ENCODE results near the gene IL4I1. TPM values are rescaled to one million over a fixed set of nuclear protein-coding genes. Genes with fewer than 3 reads are reported as not detected.

IL4I1 gene
- total and polyA plus RNA-seq, 2 of the 8 experiments (the other 6 are each of a cell fraction or from before 2014, with no cell fraction given) = 0.41 to 0.76 TPM

- H4K8ac ChIP-seq (ENCODE audit: extremely low read depth, insufficient read depth, low read length) = no peak overlapping the region
- no peak overlapping the region for H3K9ac ChIP-seq (replicated peaks in 1 of 4; ENCODE audit: extremely low read depth in 1 of 4, low read depth in 3 of 4, low read length in 3 of 4)
- H3K14ac ChIP-seq (ENCODE audit: insufficient read length) = no peak overlapping the region
- H3K18ac ChIP-seq (ENCODE audit: extremely low read depth, low read length) = no peak overlapping the region
- TF ChIP-seq RFX5 (IDR thresholded peaks at IDR 0.05; ENCODE audit: borderline replicate concordance, low read depth, low read length) = no peak
- no peak for TF ChIP-seq CTCF (IDR thresholded peaks at IDR 0.05; ENCODE audit: control extremely low read depth in 1 of 3, insufficient read depth in 1 of 3, low read depth in 1 of 3, low read length in 3 of 3)
- no peak for TF ChIP-seq TEAD4 (IDR thresholded peaks at IDR 0.05; ENCODE audit: low read depth, low read length)
- TF ChIP-seq E2F6 (IDR thresholded peaks at IDR 0.05) = no peak
- TF ChIP-seq BRCA1 (IDR thresholded peaks at IDR 0.05; ENCODE audit: low read depth, low read length) = no peak
- no peak for TF ChIP-seq SP2 (IDR thresholded peaks at IDR 0.05; ENCODE audit: low read length)
- TF ChIP-seq JUN (IDR thresholded peaks at IDR 0.05; ENCODE audit: low read depth, low read length) = no peak
- no peak for TF ChIP-seq YY1 (IDR thresholded peaks at IDR 0.05; ENCODE audit: low read depth, low read length)
- no peak for TF ChIP-seq FOSL1 (IDR thresholded peaks at IDR 0.05; ENCODE audit: insufficient read depth, low read depth, low read length)
- no peak for TF ChIP-seq GABPA (IDR thresholded peaks at IDR 0.05; ENCODE audit: borderline replicate concordance, insufficient read depth, low read length)
- no peak for TF ChIP-seq ASH2L (IDR thresholded peaks at IDR 0.05; ENCODE audit: low read length)
- no peak overlapping the region for H4K5ac ChIP-seq (ENCODE audit: insufficient read length, low read depth, low read length)
- H3K56ac ChIP-seq (replicated peaks; ENCODE audit: insufficient read length, low read depth, low read length) = no peak overlapping the region
- DNase-seq (ENCODE audit: low read depth in 1 of 2, low spot score in 2 of 2) = no peak
- no peak overlapping the region for H2BK120ac ChIP-seq (replicated peaks; ENCODE audit: low read depth, low read length)
- H3K4me3 ChIP-seq (ENCODE audit: extremely low read depth in 1 of 4, insufficient read depth in 2 of 4, low read depth in 3 of 4, low read length in 4 of 4) = no peak overlapping the region
- H3K4ac ChIP-seq (replicated peaks; ENCODE audit: insufficient read length, low read depth, low read length) = no peak overlapping the region
- H2BK15ac ChIP-seq (ENCODE audit: low read length) = no peak overlapping the region
- no peak overlapping the region for H3K4me2 ChIP-seq (ENCODE audit: insufficient read depth in 1 of 2, low read depth in 2 of 2, low read length in 2 of 2)
- H3K4me1 ChIP-seq (replicated peaks in 1 of 4; ENCODE audit: control insufficient read depth in 3 of 4, insufficient read depth in 4 of 4, low read length in 3 of 4) = no peaks in the 10 kb centered on the region; a peak in 1 of 7 replicates
- H3K9me3 ChIP-seq (ENCODE audit: insufficient read depth in 2 of 2, low read depth in 1 of 2, low read length in 1 of 2) = no peaks in the 10 kb centered on the region
- H2BK20ac ChIP-seq (ENCODE audit: low read length) = no peak overlapping the region
- no peaks in the 10 kb centered on the region for H3K36me3 ChIP-seq (ENCODE audit: control insufficient read depth in 2 of 4, insufficient read depth in 4 of 4, low read length in 3 of 4)
- POLR2A ChIA-PET (ENCODE audit: partially characterized antibody) = interaction anchor here (4.2 kb wide), 1 partner anchor 12 kb away, joined by 21 read pairs; the partner anchor contains the start of genes ATF5 and NUP62
- no peaks in the 10 kb centered on the region for H3K79me1 ChIP-seq (ENCODE audit: low read depth, low read length)
- FAIRE-seq = no peak
- H4K91ac ChIP-seq (replicated peaks; ENCODE audit: insufficient read length, low read length) = no peak overlapping the region
- H2BK12ac ChIP-seq (ENCODE audit: low read depth, low read length) = no peak overlapping the region
- no peaks in the 10 kb centered on the region for H3K23me2 ChIP-seq (ENCODE audit: low read depth, low read length)
- WGBS, 2 experiments (ENCODE audit: extremely low coverage in 1 of 2, insufficient coverage in 1 of 2, insufficient read length in 1 of 2, insufficient replicate concordance in 2 of 2, low coverage in 1 of 2, low lambda C conversion rate in 2 of 2, missing lambda C conversion rate in 1 of 2) = 95% methylated on average over 5 of the region's 5 CpGs; no CpG with 5 or more reads in 1 of the 2 experiments
- H2BK5ac ChIP-seq (ENCODE audit: low read depth, low read length) = no peak overlapping the region
- no peaks in the 10 kb centered on the region for H3K27me3 ChIP-seq (replicated peaks in 1 of 4; ENCODE audit: control insufficient read depth in 3 of 4, extremely low read depth in 1 of 4, insufficient read depth in 3 of 4, low read length in 3 of 4)
- no peak overlapping the region for H3K23ac ChIP-seq (ENCODE audit: insufficient read length)
- no peak overlapping the region for H3K27ac ChIP-seq (ENCODE audit: low read depth, low read length)
- H2AK5ac ChIP-seq (ENCODE audit: low read depth, low read length) = no peak overlapping the region
- no peaks in the 10 kb centered on the region for H3K79me2 ChIP-seq (ENCODE audit: control insufficient read depth in 1 of 2, insufficient read depth in 2 of 2, low read length in 2 of 2)
- H4K20me1 ChIP-seq (replicated peaks in 1 of 2; ENCODE audit: control insufficient read depth in 1 of 2, insufficient read depth in 2 of 2, low read length in 2 of 2) = no peaks in the 10 kb centered on the region
- CTCF ChIA-PET (ENCODE audit: partially characterized antibody) = interaction anchor here (0.6 to 10.3 kb wide), 3 partner anchors 12 to 107 kb away, joined by 3 to 231 read pairs (median 69); no protein-coding TSS in a partner anchor
- H2AFZ ChIP-seq (ENCODE audit: low read length) = no peak overlapping the region
These were observed 43.8 kb upstream of the IL4I1 start for GRCh38 chr19:49940482-49940791.

All from H1 (cell line).